Keratinocyte (primary cell): ENCODE data around the gene BPIFA1.

Source experiments
- EZH2 ChIP-seq: IDR thresholded peaks from one replicate; pipeline ENCODE4 v1.6.1; 2012; ENCODE audit warnings: inconsistent platforms, mild to moderate bottlenecking, low read length, moderate library complexity
- TF ChIP-seq, protein P1 (sequence below), 3 experiments: IDR thresholded peaks in 1 of 3; conservative IDR thresholded peaks in 1 of 3; optimal IDR thresholded peaks in 1 of 3; 2 replicates in 2 of 3; 3 replicates in 1 of 3; pipeline versions ENCODE3 to v1.5.1; 2011; ENCODE audit warnings: low read length in 3 of 3, mild to moderate bottlenecking in 3 of 3, moderate library complexity in 2 of 3, control low read depth in 1 of 3, inconsistent platforms in 1 of 3; ENCODE audit not compliant: insufficient read depth in 2 of 3; ENCODE audit errors: extremely low read depth in 1 of 3

DNA sequence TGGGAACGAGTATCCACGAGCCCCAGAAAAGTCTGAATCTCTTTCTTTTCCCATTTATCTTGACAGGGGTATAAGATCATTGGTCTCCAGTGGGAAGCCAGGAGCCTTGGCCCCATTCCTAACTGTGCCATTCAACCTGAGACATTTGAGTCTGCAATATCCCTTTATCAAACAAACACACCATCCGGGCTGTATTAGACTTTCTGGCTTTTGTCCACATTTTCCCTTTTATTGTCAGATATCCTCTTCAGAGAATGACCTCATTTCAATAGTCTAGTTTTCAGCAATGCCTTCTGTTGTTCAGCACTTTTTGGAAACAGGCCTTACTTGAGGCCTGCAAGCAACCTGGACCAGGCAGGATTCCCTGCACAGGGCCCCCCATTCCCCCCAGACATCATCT, 15.7 kb downstream of the BPIFA1 start:
- TF ChIP-seq, protein P1, sequence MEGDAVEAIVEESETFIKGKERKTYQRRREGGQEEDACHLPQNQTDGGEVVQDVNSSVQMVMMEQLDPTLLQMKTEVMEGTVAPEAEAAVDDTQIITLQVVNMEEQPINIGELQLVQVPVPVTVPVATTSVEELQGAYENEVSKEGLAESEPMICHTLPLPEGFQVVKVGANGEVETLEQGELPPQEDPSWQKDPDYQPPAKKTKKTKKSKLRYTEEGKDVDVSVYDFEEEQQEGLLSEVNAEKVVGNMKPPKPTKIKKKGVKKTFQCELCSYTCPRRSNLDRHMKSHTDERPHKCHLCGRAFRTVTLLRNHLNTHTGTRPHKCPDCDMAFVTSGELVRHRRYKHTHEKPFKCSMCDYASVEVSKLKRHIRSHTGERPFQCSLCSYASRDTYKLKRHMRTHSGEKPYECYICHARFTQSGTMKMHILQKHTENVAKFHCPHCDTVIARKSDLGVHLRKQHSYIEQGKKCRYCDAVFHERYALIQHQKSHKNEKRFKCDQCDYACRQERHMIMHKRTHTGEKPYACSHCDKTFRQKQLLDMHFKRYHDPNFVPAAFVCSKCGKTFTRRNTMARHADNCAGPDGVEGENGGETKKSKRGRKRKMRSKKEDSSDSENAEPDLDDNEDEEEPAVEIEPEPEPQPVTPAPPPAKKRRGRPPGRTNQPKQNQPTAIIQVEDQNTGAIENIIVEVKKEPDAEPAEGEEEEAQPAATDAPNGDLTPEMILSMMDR (optimal IDR thresholded peaks at IDR 0.05 in 1 of 3, IDR thresholded peaks at IDR 0.05 in 1 of 3, conservative IDR thresholded peaks at IDR 0.05 in 1 of 3; ENCODE audit: extremely low read depth in 1 of 3, insufficient read depth in 2 of 3, low read length in 3 of 3): no peak
- no peak for TF ChIP-seq EZH2
